Measurements from ENCODE around the gene KIF23.
"Not testable (repeated sequence)": the region's sequence is repeated elsewhere in the genome, so short reads cannot be mapped to it uniquely, and the experiment has no call there.

The KIF23 gene

GRCh38 chr15:69443032-69443611 is 29.0 kb downstream of the KIF23 start:
- no peak for TF ChIP-seq CTCF (IDR thresholded peaks at IDR 0.05; ENCODE audit: control insufficient read depth, extremely low read depth, insufficient read depth)
- no peak overlapping the region for H3K4me3 ChIP-seq (ENCODE audit: low read depth, low read length)
- DNase-seq (ENCODE audit: low read depth) = no peak

GRCh38 chr15:69444686-69445085 is 30.5 kb downstream of the KIF23 start:
- H3K4me3 ChIP-seq (ENCODE audit: low read depth, low read length) = no peak overlapping the region
- DNase-seq (ENCODE audit: low read depth) = no peak
- TF ChIP-seq CTCF (IDR thresholded peaks at IDR 0.05; ENCODE audit: control insufficient read depth, extremely low read depth, insufficient read depth) = no peak

GRCh38 chr15:69446953-69447352 is 32.8 kb downstream of the KIF23 start:
- no peak for TF ChIP-seq CTCF (IDR thresholded peaks at IDR 0.05; ENCODE audit: control insufficient read depth, extremely low read depth, insufficient read depth)
- H3K4me3 ChIP-seq (ENCODE audit: low read depth, low read length) = no peak overlapping the region
- DNase-seq (ENCODE audit: low read depth) = no peak

GRCh38 chr15:69450221-69450620 is 36.1 kb downstream of the KIF23 start:
- not testable (repeated sequence) for DNase-seq (ENCODE audit: low read depth); H3K4me3 ChIP-seq (ENCODE audit: low read depth, low read length)

- no peak for DNase-seq (ENCODE audit: low read depth)
- H3K4me3 ChIP-seq (ENCODE audit: low read depth, low read length) = no peak overlapping the region
- TF ChIP-seq CTCF (IDR thresholded peaks at IDR 0.05; ENCODE audit: control insufficient read depth, extremely low read depth, insufficient read depth) = no peak
Measured at GRCh38 chr15:69450968-69451695, 37.0 kb downstream of the KIF23 start.

GRCh38 chr15:69451951-69452691 is 38.0 kb downstream of the KIF23 start:
- DNase-seq (ENCODE audit: low read depth) = no peak
- peak overlapping the region; percentile 87 for H3K4me3 ChIP-seq (ENCODE audit: low read depth, low read length)
- TF ChIP-seq CTCF (IDR thresholded peaks at IDR 0.05; ENCODE audit: control insufficient read depth, extremely low read depth, insufficient read depth) = no peak

- DNase-seq (ENCODE audit: low read depth) = peak; percentile 86
- no peak for TF ChIP-seq CTCF (IDR thresholded peaks at IDR 0.05; ENCODE audit: control insufficient read depth, extremely low read depth, insufficient read depth)
- peak within 1 kb of the TSS; percentile 87 for H3K4me3 ChIP-seq (ENCODE audit: low read depth, low read length)
Measured at GRCh38 chr15:69452692-69453521, 38.8 kb downstream of the KIF23 start, which contains the start of gene RPLP1. Gene RPLP1, plus strand, starts transcription at chr15:69452818. Its CDS starts 131 bp downstream, at chr15:69452949.

Data from LNCaP clone FGC (cell line).